Mesothelial cell of epicardium (in vitro differentiated cells): ENCODE measurements around the gene AP3M1. TPM values are rescaled to one million over a fixed set of nuclear protein-coding genes. Genes with fewer than 3 reads are reported as not detected.

Experiments
- DNase-seq, 2 experiments: peaks; one replicate each; pipeline ENCODE4 v3.0.0; 2021; ENCODE audit warnings: low spot score in 2 of 2; ENCODE audit not compliant: unreplicated experiment in 2 of 2
- H3K27ac Mint-ChIP-seq: 2 replicates; pipeline ENCODE4 v1.8.0; 2021; ENCODE audit warnings: mixed read lengths
- H3K27me3 Mint-ChIP-seq: 2 replicates; pipeline ENCODE4 v1.8.0; 2021; ENCODE audit warnings: low read depth, mixed read lengths
- H3K36me3 Mint-ChIP-seq: 2 replicates; pipeline ENCODE4 v1.8.0; 2021; ENCODE audit warnings: mixed read lengths
- H3K4me1 Mint-ChIP-seq: 2 replicates; pipeline ENCODE4 v1.8.0; 2021; ENCODE audit warnings: mixed read lengths
- H3K4me3 Mint-ChIP-seq: 2 replicates; pipeline ENCODE4 v1.8.0; 2021; ENCODE audit warnings: mild to moderate bottlenecking, moderate library complexity, mixed read lengths
- H3K9me3 Mint-ChIP-seq: 2 replicates; pipeline ENCODE4 v1.8.0; 2021; ENCODE audit warnings: mixed read lengths
- CTCF ChIP-seq: fragments of 200-600 bp; sonication (generic); IDR thresholded peaks from one replicate; pipeline ENCODE4 v1.5.0; 2021; ENCODE audit warnings: antibody characterized with exemption; ENCODE audit not compliant: unreplicated experiment
- total RNA-seq: library from RNA; stranded (reverse); gene quantifications from 3 replicates; pipeline ENCODE4 v1.2.1, GENCODE V29; 2021

The AP3M1 gene
- total RNA-seq, 1 donor from 2014 or later, result 49.4 TPM

- Mint-ChIP-seq H3K9me3 (no peaks in the 10 kb centered on the region), H3K36me3 (peaks cover 60% of the 10 kb centered on the region), H3K4me1 (no peaks in the 10 kb centered on the region), H3K4me3 (no peak overlapping the region), H3K27ac (no peak overlapping the region), H3K27me3 (no peaks in the 10 kb centered on the region)
- DNase-seq, result no peak
- no peak for TF ChIP-seq CTCF
Observed at GRCh38 chr10:74109452-74109851, 41.2 kb downstream of the AP3M1 start.

GRCh38 chr10:74107391-74107790, 43.2 kb downstream of the AP3M1 start:
- Mint-ChIP-seq H3K36me3 (peaks cover 56% of the 10 kb centered on the region), H3K27ac (no peak overlapping the region), H3K9me3 (no peaks in the 10 kb centered on the region), H3K27me3 (no peaks in the 10 kb centered on the region), H3K4me3 (no peak overlapping the region), H3K4me1 (no peaks in the 10 kb centered on the region)
- no peak for DNase-seq
- TF ChIP-seq CTCF, result no peak

GRCh38 chr10:74104996-74105395, 45.6 kb downstream of the AP3M1 start:
- no peaks in the 10 kb centered on the region for H3K4me1 Mint-ChIP-seq
- H3K27me3 Mint-ChIP-seq, result no peaks in the 10 kb centered on the region
- H3K4me3 Mint-ChIP-seq, result no peak overlapping the region
- no peak for DNase-seq
- no peak for TF ChIP-seq CTCF
- peaks cover 55% of the 10 kb centered on the region for H3K36me3 Mint-ChIP-seq
- peak overlapping the region; percentile 47 for H3K27ac Mint-ChIP-seq
- no peaks in the 10 kb centered on the region for H3K9me3 Mint-ChIP-seq

- DNase-seq, result no peak
- H3K9me3 Mint-ChIP-seq, result no peaks in the 10 kb centered on the region
- H3K27ac Mint-ChIP-seq, result no peak overlapping the region
- no peak overlapping the region for H3K4me3 Mint-ChIP-seq
- peaks cover 4% of the 10 kb centered on the region for H3K4me1 Mint-ChIP-seq
- peaks cover 54% of the 10 kb centered on the region for H3K36me3 Mint-ChIP-seq
- TF ChIP-seq CTCF, result no peak
- no peaks in the 10 kb centered on the region for H3K27me3 Mint-ChIP-seq
Observed at GRCh38 chr10:74104480-74104879, 46.1 kb downstream of the AP3M1 start.

- H3K4me1 Mint-ChIP-seq, result peaks cover 11% of the 10 kb centered on the region
- no peak overlapping the region for H3K27ac Mint-ChIP-seq
- no peak for TF ChIP-seq CTCF
- no peaks in the 10 kb centered on the region for H3K27me3 Mint-ChIP-seq
- H3K4me3 Mint-ChIP-seq, result no peak overlapping the region
- no peak for DNase-seq
- H3K9me3 Mint-ChIP-seq, result no peaks in the 10 kb centered on the region
- H3K36me3 Mint-ChIP-seq, result peaks cover 53% of the 10 kb centered on the region
Observed at GRCh38 chr10:74103560-74104258, 46.9 kb downstream of the AP3M1 start.

GRCh38 chr10:74099836-74100235, 50.8 kb downstream of the AP3M1 start:
- Mint-ChIP-seq H3K4me1 (peaks cover 12% of the 10 kb centered on the region), H3K27me3 (no peaks in the 10 kb centered on the region), H3K4me3 (no peak overlapping the region), H3K9me3 (no peaks in the 10 kb centered on the region), H3K27ac (peak overlapping the region; percentile 36), H3K36me3 (peaks cover 50% of the 10 kb centered on the region)
- DNase-seq, result no peak
- no peak for TF ChIP-seq CTCF
